HG03095 (cell line): Measurements from ENCODE around the gene RIOX2.
"Not testable (repeated sequence)": the region's sequence is repeated elsewhere in the genome, so short reads cannot be mapped to it uniquely, and the experiment has no call there.

Experiments
- ATAC-seq: cut with Tn5 transposase; IDR thresholded peaks from one replicate; pipeline ENCODE4 v1.9.1; 2021; ENCODE audit warnings: moderate library complexity; ENCODE audit not compliant: unreplicated experiment

The RIOX2 gene

DNA sequence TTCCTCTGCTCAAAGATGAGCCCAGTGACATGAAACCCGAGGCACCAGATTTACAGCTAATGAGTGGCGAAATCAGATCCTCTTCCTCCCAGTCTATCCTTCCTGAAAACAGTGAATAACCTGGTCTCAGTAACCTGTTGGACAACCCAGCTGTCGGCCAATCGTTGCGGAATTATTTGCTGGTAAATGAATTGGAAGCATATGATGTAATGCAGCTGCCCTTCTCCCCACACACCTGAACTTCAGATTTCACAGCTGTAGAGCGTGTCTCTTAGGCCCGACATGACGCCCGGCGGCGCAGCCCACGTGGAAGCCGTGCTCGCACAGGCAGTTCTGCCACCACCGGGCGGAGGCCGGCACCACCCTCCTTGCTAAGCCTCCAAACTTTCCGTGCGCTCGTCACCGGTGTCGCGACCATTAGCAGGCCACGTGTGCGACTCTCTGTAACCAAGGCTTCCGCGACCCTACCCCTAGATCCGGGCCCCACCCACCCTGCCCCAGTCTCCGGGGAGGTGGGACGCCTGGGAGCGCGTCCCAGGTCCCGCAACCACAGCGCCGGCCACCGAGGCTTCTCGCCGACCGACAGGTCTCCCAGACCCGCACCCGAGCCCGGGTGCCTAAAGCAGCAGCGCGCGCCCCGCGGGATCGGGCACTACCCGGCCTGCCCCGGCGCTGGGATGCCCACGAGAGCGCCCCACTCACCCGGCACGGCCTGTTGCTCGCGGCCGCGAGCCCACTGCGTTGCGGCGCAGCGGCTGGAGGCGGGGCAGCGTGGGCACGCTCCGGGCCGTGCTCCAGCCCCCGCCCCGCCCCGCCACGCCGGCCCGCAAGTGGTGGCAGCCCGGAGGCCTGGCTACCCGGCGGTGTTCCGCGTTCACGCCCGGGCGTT, at the start of gene RIOX2:
RIOX2 (minus strand) TSS at position 753 of the 889 bp plus-strand sequence. CDS start 4,838 bp downstream, outside the sequence.
- peak; percentile 85 for ATAC-seq

DNA sequence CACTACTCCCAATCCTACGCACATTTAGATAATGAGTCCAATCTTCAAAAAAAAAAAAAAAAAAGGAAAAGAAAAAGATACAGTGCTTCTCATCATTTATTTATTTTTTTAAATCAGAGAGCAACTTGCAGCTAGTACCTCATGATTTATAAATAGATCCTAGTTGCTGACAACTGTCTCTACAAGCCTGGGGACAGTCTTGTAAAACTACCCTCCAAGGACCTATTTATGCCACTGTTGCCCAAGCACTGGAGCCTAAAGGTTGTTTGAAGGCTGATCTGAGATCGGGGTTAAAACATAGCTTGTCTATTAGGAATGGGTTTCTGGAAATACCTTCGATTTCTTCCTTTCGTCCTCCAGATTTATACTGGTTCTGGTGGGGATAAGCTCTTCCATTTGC, 48.2 kb upstream of the RIOX2 start:
- no peak for ATAC-seq

DNA sequence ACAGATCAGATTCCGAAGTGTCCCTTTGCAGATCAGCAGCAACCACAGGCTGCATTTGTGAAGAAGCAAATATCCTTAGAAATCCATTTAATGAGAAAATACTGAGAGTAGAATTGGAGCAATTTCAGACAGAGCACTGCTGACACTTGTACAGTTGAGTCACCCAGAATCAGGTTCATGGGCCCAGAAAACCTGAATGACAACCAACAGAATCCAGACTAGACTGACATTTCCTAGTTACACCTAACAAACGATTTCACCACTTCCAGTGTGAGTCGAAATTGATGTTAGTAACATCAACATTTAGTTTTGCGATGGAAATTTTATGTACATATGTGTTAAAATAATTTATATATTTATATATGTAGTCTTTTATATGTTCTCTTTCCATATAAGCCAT, 46.1 kb upstream of the RIOX2 start:
- ATAC-seq: no peak

DNA sequence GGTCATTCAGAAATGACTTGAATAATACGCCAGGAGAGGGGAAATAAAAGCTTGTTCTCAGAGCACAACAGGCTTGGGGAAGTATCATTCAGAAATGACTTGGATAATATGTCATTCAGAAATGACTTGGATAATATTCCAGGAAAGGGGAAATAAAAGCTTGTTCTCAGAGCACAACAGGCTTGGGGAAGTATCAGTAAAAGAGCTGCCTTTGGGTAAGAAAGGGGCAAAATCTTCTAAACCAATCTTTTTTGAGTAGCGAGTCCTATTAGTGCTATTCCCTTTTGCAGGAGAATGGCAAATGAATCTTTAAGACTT, 42.0 kb upstream of the RIOX2 start:
- ATAC-seq: no peak

DNA sequence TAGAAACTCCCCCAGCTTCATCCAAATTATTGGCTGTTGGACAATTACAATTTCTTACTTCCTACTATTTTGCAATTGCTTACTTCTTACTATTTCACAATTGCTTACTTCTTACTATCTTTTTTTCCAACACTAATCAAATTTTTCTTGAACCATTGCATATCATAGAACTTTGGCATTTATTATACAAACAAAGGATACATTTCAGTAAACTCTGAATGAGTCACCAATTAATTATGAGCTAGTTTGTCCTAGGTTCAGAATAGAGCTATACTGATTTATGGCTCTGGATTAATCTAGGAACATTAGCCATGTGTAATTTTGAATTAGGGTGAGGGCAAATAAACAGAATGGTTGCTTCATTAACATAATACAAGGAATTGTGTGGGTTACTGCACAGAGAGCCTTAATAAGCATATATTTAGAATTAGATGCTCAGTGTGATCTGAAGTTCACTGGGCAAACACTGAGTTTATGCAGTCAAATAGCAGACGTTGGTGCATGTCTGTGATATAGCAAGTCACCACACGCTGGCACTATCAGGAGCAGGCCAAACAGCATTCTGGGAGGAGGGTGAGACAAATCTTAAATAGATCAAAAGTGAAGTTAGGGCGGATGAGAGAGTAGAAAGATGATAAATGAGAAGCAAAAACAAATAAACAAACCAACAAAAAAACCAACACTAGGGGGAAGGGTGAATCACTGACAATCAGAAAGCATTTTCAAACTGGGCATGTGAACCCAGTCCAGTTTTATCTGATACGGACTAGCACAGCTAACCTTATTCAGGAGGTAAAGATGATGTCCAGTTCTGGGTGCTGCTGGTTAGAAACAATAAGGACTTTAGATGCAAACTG, 41.4 kb upstream of the RIOX2 start:
- no peak for ATAC-seq

DNA sequence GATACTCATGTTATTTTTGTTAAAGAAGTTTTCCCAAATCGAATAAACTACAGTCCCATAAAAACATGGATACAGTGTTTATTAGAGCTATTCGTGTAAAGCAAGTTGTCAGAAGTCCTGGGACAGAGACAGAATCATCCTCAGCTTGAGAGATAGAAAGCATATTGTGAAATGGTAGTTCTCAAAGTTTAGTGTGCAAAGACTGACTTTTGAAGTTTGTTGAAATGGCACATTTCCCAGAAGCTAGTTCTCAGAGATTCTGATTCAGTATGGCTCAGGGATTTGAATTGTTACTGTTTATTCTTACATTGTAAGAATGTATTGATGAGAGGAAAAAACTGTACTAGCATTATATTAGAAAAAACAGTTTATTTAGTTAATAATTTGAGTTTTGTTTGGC, 40.7 kb upstream of the RIOX2 start:
- ATAC-seq: no peak

DNA sequence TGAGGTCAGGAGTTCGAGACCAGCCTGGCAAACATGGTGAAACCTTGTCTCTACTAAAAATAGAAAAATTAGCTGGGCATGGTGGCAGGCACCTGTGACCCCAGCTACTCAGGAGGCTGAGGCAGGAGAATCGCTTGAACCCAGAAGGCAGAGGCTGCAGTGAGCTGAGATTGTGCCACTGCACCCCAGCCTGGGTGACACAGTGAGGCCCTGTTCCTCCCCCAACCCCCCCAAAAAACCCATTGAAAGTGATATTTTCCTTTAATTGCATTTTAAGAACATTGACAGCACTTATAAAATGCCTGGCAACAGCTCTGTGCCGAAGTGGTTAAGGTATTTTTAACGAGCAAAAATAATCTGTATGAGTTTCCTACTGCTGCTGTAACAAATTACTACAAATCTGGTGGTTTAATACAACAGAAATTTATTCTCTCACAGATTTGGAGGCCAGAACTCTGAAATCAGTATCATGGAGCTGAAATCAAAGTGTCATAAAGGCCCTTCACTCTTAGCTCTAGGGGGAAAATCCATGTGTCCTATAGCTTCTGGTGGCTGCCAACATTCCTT, 38.7 kb upstream of the RIOX2 start:
- not testable (repeated sequence) for ATAC-seq

DNA sequence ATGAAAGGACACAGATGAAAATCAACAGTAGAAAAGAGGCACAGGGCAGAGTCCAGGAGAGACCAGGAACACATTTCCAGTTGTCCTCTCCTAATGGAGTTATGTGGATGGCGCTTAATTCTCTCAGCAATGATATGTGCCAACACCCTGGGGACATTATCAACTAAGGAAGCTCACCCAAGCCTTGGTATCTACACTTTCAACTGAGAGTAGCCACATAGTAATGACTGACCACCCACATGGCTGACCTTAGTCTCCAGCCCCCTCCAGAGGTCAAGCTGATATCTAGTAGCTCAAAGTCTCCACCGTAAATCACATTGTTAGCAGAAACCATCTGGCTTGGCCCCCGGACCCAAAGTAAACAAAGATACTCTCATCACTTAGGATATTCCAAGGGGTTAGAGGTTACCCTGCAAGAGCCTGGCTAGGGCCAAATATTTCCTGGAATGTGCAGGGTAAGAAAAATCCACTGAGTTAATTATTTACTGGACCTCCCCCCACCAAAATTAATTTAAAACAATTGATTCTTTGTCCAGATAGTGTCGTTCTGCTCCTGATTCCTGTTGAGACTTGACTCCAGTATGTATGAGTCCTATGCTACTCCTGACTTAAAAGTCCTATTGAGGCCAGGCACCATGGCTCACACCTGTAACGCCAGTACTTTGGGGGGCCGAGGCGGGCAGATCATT, 38.1 kb upstream of the RIOX2 start:
- ATAC-seq: no peak

DNA sequence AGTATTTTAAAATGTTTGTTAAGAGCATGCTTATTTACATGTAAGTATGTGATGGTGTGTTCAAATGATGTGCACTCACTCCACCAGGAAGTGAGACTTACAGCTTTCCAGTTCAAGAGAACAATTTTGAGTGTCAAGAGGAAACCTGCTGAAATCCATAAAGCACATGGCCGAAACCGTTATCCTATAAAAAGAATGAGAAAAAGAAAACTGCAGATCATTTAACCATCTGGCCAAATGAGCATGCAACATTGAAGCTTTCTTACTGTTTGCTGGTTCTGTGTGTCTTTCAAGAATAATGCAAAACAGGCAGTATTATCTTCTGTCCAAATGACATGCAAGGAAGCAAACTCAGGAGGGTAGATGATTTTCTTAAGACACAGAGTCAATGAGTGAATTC, 36.6 kb upstream of the RIOX2 start:
- ATAC-seq: peak; percentile 73

DNA sequence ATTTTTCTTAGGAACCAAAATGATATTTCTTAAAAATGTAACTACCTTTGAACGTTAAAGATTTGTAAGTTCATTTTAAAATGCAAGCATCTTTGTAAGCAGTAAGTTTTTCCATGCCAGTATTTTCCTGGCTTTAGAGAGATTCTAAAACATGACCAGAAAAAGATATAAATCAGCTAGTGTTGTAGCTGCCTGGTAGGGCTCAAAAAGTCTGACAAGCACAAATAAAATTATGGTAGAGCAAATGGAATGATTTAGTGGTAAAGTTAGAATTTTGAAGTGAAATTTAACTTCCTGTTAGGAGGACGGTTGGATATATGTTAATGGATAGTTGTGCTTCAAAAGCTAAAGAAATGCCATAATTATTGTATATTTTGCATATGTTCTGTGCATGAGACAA, 33.2 kb upstream of the RIOX2 start:
- no peak for ATAC-seq

DNA sequence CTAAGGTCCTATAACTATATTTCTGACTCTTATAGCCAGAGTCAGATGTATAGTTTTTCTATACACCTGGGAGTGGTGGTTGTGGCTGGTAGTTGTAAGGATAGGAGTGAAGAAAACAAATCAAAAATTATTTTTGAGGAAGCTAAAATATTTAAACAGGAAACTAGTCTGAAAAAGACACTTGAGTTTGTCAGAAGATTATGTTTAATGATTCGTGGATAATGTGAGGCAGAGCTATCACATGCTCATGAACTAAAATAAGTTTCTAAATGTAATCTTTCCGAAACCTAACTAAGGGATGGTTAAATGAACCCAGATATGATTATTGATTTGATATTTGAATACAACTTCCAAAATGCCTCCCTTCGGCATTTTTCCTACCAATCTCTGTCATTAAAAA, 32.5 kb upstream of the RIOX2 start:
- ATAC-seq: no peak

DNA sequence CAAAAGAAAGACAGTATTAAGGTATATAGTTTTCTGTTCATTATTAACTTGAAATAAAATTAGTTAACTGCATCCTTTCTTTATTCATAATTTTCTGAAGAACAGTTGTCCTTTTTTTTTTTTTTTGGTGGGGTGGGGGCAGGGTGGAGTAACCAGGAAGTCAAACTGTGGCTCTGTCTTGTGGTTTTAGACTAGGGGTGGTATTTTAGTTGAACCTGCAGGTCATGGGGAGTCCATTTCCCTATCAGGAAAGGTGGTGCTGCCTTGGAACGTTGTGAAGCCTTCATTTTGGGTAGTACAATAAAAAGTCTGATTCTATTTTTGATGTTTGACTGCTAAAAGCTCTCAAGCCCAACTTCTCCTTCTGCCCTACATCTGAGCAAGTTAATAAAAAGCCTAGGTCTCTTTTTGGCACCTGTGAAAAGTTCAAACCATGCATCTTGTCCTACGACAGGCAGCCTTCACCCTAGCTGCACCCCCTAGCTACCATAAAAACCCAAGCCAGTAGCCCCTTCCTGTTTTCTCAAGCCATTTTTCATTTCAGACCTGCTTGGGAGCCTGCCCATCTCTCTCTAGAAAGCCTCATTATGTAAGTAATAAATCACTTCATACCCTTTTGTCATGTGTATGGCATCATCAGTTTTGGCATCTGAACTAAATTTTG, 31.2 kb upstream of the RIOX2 start:
- ATAC-seq: peak; percentile 54

DNA sequence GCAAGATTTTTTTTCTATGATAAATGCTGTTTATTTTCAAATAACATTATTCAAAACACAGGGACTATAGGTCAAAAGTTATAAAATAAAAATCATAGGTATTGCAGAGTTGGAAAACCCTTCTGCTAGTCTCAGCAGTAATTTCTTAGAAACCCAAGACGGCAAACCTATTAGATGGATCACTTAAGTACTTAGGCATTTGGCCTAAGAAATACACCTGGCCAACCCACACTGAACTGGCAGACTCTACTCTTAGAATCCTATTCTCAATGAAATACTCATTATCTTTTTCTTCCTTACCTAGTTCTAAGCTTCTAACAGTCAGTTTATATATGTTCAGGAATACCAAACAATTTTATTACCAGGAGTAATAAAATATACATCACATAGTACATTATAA, 30.5 kb upstream of the RIOX2 start:
- no peak for ATAC-seq

DNA sequence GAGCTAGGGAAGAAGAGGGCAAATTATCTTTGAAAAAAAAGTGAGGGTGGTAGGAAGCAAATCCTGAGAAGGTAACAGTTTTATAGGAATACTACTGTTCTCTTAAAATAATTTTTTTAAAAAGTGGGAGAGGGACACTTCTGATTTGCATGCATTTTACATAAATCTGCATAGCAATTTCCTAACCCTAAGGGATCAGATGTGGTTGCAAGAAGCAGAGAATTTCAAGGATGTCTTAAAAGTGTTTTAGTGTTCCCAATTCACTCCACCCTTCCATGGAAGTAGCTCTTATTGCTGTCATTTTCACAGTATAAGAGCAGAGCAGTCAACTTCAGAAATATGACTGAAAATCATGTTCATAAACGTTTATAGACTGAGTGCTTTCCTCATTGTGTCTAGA, 27.8 kb upstream of the RIOX2 start:
- no peak for ATAC-seq

DNA sequence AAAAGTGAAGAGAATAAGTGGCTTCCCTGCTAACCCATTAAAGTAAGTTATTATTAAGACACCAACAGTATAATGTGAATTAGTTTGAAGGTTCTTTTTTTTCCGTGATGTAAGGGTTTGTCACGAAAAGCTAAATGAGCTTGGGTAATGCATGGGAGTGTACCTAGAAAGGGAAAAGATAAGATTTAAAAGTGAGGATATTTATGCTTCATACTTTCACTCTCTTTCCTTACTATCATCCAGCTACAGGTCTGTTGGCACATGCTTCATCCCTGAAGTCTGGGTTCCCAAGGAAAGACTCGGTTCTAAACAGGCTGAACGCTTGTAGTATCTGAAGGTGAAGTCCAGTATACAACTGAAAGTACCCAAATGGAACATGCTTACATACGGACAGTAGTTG, 26.9 kb upstream of the RIOX2 start:
- no peak for ATAC-seq

DNA sequence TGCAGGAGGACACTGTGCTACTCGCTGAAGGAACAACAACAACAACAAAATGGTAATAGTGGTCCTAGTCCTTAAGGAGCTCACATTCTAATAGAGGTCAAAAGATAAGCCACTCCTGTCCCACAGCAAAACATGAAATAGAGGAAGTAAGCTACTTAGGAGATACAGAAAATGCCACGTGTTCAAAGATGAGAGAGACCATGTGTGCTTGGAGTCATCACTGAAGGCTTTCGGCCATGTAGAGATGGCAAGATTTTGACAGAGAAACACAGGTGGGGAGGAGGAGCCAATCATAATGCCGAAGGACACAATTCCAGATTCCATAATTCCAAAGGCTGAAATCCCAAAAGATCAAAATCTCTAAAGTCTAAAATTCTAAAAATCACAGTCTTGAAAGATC, 24.8 kb upstream of the RIOX2 start:
- ATAC-seq: no peak

DNA sequence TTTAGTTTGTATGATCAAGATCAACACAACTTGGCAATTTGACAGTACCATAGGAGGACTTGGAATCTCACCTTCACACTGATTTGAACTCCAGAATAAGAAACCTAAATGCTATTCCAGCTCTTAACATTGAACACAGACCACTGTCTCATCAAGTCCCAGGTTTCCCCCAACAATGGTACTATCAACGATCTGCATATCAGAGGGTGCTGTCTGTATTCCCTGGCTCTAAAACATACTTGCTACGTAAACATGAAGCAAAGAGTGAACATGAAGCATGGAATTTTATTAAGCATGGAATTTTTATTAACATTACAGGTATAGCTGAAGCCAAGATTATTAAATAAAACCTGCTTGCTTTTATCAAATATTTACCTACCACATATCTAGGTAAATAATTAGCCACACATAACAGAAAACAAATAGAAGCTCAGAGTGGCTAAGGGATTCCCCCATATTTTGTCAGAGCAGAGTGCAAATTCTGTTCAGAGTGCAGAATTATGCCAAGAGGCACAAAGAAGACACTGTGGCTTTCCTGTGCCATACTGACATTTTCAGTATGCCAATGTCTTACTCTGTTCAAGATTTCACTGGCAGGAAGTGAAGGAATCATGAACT, 22.2 kb upstream of the RIOX2 start:
- no peak for ATAC-seq

DNA sequence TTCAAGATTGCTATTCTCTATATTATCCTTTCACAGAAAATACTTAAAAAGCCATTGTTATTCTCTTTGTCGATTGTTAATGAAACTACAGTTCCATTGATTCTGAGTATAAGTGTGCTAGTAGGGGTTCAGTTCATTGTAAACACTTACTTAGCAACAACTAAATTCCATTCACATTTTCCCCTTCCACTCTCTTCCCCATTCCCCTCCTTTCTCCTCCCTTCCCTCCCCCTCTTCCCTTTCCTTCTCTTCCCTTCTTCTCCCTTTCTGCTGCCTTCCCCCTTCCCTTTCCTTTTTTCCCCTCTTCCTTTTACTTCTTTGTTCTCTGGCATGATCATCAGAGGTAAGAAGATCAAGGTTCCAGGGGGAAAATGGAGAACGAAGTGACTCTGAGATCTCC, 21.3 kb upstream of the RIOX2 start:
- no peak for ATAC-seq

DNA sequence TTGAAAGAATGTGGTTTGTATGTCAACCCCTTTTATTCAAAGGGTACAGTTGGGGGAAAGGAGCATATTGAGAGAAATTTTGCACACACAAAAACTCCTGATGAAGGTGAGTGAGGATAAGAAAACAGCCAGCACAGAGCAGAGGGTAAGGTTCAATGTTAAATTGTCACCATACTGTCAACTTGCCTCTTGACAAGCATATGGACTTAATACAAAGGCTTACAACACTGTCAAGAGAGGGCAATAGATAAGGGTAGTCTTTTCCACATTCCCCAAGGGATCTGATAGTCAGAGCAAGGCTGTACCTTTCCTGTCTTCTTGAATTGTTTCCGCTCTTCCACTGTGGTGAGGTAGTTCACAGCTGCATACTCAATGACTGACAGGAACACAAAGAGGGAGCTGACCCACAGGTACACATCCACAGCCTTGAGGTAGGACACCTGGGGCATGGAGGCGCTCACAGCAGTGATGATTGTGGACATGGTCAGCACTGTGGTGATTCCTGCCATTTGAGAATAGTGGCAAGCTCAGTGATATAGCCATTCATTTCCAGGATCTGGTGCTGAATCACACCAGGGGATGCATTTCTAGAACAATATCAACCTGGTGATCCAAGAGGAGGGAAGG, 20.4 kb upstream of the RIOX2 start:
- ATAC-seq: no peak

DNA sequence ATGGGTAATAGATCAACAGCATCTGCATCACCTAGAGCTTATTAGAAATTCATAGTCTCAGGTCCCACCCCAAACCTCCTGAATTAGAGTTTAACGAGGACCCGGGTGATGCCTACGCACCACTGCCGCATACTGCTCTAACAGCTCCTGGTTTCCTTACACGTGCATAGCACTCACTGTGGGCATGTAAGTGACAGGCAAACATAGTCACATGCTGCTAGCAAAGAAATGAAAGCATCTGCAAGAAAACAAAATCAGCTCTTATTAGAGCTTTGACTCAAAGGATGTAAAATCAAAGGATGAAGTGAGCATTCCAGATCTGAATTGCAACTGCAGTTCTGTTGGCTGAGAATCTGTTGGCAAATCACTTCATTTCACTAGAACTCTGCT, 19.1 kb upstream of the RIOX2 start:
- no peak for ATAC-seq
